ENCODE measurements around the gene SLIT3. TPM values are rescaled to one million over a fixed set of nuclear protein-coding genes. Genes with fewer than 3 reads are reported as not detected.

The SLIT3 gene
- total RNA-seq, 1 donor from 2014 or later = 0.22 TPM

DNA sequence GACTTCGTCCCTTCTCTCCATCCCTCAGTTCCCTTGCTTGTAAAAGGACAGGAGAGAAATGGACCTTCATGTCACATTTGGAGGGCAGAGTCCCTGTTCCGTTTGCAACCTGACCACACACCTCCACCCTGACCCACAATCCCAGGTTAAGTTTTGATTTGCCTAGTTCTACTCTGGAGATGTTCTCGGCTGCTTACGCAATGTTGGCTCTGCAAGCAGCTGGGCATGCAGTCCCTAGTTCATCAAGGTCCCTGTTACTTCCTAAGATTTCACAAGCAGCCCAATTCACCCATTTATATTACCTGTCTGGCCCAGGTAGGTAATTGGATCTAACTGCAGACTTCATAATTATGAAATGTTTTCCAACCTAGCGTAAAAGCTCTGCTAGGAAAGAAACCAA, 28.8 kb downstream of the SLIT3 start:
- Mint-ChIP-seq H3K4me1 (peaks cover 24% of the 10 kb centered on the region), H3K4me3 (no peak overlapping the region), H3K9me3 (peaks cover 5% of the 10 kb centered on the region), H3K36me3 (no peaks in the 10 kb centered on the region), H3K27ac (peak overlapping the region; percentile 22), H3K27me3 (ENCODE audit: insufficient read depth, low read depth) (peaks cover 7% of the 10 kb centered on the region)
- H3K4me3 ChIP-seq = no peak overlapping the region
- DNase-seq (ENCODE audit: low spot score) = no peak
- no peaks in the 10 kb centered on the region for H4K20me1 ChIP-seq (ENCODE audit: low read depth)
- no peak overlapping the region for H3K9ac ChIP-seq
- H2AFZ ChIP-seq (replicated peaks) = no peak overlapping the region
- H3K36me3 ChIP-seq = no peaks in the 10 kb centered on the region
- H3K9me3 ChIP-seq (ENCODE audit: low read depth) = no peaks in the 10 kb centered on the region
- TF ChIP-seq, protein P1, sequence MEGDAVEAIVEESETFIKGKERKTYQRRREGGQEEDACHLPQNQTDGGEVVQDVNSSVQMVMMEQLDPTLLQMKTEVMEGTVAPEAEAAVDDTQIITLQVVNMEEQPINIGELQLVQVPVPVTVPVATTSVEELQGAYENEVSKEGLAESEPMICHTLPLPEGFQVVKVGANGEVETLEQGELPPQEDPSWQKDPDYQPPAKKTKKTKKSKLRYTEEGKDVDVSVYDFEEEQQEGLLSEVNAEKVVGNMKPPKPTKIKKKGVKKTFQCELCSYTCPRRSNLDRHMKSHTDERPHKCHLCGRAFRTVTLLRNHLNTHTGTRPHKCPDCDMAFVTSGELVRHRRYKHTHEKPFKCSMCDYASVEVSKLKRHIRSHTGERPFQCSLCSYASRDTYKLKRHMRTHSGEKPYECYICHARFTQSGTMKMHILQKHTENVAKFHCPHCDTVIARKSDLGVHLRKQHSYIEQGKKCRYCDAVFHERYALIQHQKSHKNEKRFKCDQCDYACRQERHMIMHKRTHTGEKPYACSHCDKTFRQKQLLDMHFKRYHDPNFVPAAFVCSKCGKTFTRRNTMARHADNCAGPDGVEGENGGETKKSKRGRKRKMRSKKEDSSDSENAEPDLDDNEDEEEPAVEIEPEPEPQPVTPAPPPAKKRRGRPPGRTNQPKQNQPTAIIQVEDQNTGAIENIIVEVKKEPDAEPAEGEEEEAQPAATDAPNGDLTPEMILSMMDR (IDR thresholded peaks at IDR 0.05) = no peak
- TF ChIP-seq EZH2phosphoT487 (IDR thresholded peaks at IDR 0.05) = no peak
- TF ChIP-seq EZH2 (IDR thresholded peaks at IDR 0.05) = no peak
- H3K4me1 ChIP-seq = peaks cover 11% of the 10 kb centered on the region
- peak overlapping the region; percentile 46 for H3K4me2 ChIP-seq
- no peaks in the 10 kb centered on the region for H3F3A ChIP-seq (ENCODE audit: low read depth)
- no peaks in the 10 kb centered on the region for H3K79me2 ChIP-seq (ENCODE audit: low read depth)
- no peaks in the 10 kb centered on the region for H3K27me3 ChIP-seq
- no peak overlapping the region for H3K27ac ChIP-seq

DNA sequence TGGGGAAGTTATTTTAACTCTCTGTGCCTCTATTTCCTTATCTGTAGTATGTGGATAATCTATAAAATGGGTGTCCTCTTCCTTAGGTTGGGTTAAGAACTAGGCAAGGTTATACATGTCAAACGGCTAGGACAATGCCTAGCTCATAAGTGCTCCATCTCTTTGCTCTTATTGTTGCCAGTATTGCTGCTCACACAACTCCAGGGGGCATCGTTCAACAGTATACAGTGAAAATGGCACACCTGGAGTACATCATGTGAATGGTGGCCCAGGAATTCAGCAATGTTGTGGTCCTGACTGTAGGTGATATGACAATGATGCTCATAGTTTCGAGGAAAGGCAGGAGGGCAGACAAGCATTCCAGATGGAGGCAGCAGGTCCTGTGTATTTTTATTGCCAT, 30.1 kb downstream of the SLIT3 start:
- Histone ChIP-seq H3K36me3 (no peaks in the 10 kb centered on the region), H3K9ac (no peak overlapping the region), H3K4me3 (no peak overlapping the region), H3K4me2 (no peak overlapping the region), H2AFZ (replicated peaks) (no peak overlapping the region), H3K79me2 (ENCODE audit: low read depth) (no peaks in the 10 kb centered on the region), H4K20me1 (ENCODE audit: low read depth) (no peaks in the 10 kb centered on the region), H3K4me1 (peaks cover 11% of the 10 kb centered on the region), H3F3A (ENCODE audit: low read depth) (no peaks in the 10 kb centered on the region), H3K9me3 (ENCODE audit: low read depth) (no peaks in the 10 kb centered on the region), H3K27ac (no peak overlapping the region), H3K27me3 (no peaks in the 10 kb centered on the region)
- no peak for DNase-seq (ENCODE audit: low spot score)
- H3K27me3 Mint-ChIP-seq (ENCODE audit: insufficient read depth, low read depth) = peaks cover 7% of the 10 kb centered on the region
- H3K4me1 Mint-ChIP-seq = peaks cover 24% of the 10 kb centered on the region
- TF ChIP-seq, protein P1 (IDR thresholded peaks at IDR 0.05) = no peak
- no peak for TF ChIP-seq EZH2phosphoT487 (IDR thresholded peaks at IDR 0.05)
- no peak for TF ChIP-seq EZH2 (IDR thresholded peaks at IDR 0.05)
- H3K4me3 Mint-ChIP-seq = no peak overlapping the region
- peaks cover 5% of the 10 kb centered on the region for H3K9me3 Mint-ChIP-seq
- no peak overlapping the region for H3K27ac Mint-ChIP-seq
- H3K36me3 Mint-ChIP-seq = no peaks in the 10 kb centered on the region

DNA sequence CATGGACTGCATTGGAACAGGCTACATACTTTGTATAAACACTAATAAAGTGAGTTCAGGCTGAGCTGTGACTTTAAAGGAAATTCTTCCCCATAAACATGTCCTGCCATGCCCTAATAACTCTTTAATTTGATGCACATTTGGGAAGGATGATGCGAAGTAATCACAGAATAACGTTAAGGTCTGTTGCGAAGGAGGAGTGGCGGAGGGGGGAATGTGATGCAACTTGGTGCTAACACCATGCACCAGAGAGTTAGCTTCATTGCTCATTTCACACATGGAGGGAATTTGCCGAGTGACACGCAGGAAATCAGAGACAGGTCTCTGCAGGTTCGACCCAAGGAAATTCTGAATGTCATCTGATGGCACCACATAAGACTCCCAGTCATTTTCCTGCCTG, 32.9 kb downstream of the SLIT3 start:
- Histone ChIP-seq H3K9me3 (ENCODE audit: low read depth) (no peaks in the 10 kb centered on the region), H3F3A (ENCODE audit: low read depth) (no peaks in the 10 kb centered on the region), H4K20me1 (ENCODE audit: low read depth) (no peaks in the 10 kb centered on the region), H3K27ac (no peak overlapping the region), H3K27me3 (no peaks in the 10 kb centered on the region), H3K4me2 (no peak overlapping the region), H3K4me3 (no peak overlapping the region), H3K79me2 (ENCODE audit: low read depth) (no peaks in the 10 kb centered on the region), H2AFZ (replicated peaks) (no peak overlapping the region), H3K36me3 (no peaks in the 10 kb centered on the region), H3K9ac (no peak overlapping the region), H3K4me1 (peaks cover 9% of the 10 kb centered on the region)
- Mint-ChIP-seq H3K9me3 (peaks cover 5% of the 10 kb centered on the region), H3K36me3 (no peaks in the 10 kb centered on the region), H3K27ac (no peak overlapping the region), H3K4me1 (peaks cover 14% of the 10 kb centered on the region), H3K27me3 (ENCODE audit: insufficient read depth, low read depth) (peaks cover 5% of the 10 kb centered on the region), H3K4me3 (no peak overlapping the region)
- no peak for DNase-seq (ENCODE audit: low spot score)
- TF ChIP-seq EZH2phosphoT487 (IDR thresholded peaks at IDR 0.05) (no peak), EZH2 (IDR thresholded peaks at IDR 0.05) (no peak)
- TF ChIP-seq, protein P1 (IDR thresholded peaks at IDR 0.05) = no peak
